Mucosa of gallbladder (tissue), 1 donor: ENCODE measurements around the gene EPB41L1. TPM values are rescaled to one million over a fixed set of nuclear protein-coding genes. Genes with fewer than 3 reads are reported as not detected.
"Not testable (repeated sequence)": the region's sequence is repeated elsewhere in the genome, so short reads cannot be mapped to it uniquely, and the experiment has no call there.

Source experiments
- DNase-seq: peaks from one replicate; pipeline ENCODE4 v3.0.0-alpha.2; 2020; ENCODE audit warnings: low spot score
- total RNA-seq: library from RNA; stranded (reverse); gene quantifications from one replicate; pipeline ENCODE4 v1.2.1, GENCODE V29; 2021
- donor health status: DM: no; HTN: no; CAD: no.

EPB41L1 gene
- total RNA-seq, 1 donor from 2014 or later = 136 TPM

DNA sequence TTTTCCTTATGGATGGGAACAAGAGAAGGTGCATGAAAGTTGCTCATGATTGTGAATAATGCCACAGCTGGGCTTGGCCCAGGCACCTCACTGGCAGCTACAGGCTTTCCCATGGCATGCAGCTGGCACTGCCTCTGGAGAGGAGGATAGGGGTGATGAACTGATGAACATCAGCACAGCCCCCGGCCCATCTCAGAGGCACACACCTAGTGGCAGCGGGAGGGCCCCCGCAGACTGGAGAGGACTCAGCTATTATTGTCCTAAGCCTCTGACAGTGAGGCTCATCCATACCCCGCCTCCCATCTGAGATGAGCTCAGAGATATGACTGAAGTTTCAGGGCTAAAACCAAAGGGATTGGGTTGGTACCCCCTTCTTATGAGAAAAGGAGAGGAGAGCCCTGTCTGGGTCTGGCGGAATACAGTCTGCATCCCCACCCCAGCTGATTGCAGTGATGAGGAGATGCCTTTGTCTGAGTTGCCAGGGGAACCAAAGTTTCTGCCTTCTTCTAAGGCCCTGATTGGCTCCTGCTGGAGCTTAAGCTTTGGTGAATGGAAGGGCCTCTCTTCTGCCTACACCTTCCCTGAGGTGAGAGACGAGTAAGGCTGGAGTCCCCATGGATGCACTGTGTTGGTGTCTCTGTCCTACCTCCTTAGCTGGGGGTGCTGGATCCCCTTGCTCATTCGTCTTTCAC is 27.6 kb upstream of the EPB41L1 start:
- DNase-seq = no peak

GRCh38 chr20:36128463-36129159 is 25.9 kb upstream of the EPB41L1 start:
- no peak for DNase-seq

- no peak for DNase-seq
Measured at GRCh38 chr20:36129160-36129543, 25.4 kb upstream of the EPB41L1 start.

DNA sequence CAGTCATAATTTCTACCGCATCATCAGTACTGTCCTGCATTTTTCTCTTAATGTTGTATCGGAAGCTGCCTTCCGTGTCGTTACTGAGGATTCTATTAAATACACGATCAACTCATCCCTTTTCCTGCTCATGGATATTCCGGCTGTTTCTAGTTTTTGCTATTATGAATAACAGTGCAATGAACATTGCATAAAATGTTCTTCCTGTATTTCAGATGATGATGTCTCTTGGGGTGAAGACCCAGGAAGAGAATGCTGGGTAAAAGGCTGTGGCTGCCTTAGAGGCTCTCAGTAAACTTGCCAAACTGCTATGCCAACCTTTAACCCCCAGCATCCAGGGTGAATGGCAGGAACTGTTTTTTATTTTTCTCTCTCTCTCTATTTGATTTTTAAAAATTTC is 24.1 kb upstream of the EPB41L1 start:
- no peak for DNase-seq

DNA sequence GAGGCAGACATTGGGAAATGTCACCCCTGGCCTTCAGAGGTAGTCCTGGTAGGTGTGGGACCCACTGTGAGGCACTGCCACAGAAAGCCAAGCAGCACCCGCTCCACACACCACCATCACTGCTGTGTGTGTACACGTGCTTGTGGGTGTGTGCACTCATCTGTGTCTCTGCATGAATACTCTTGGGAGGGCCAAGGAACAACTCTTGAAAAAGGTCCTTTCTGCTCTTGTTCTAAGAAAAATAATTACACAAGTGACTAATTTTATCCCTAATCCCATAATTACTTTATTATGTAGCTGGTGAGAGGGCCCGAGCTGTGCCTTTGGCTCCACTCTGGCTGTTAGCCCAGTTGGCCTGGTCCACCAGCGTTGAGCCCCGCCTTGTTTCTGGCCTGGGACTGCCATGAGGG is 21.7 kb upstream of the EPB41L1 start:
- DNase-seq = no peak

- no peak for DNase-seq
Measured at GRCh38 chr20:36133821-36134220, 20.7 kb upstream of the EPB41L1 start.

DNA sequence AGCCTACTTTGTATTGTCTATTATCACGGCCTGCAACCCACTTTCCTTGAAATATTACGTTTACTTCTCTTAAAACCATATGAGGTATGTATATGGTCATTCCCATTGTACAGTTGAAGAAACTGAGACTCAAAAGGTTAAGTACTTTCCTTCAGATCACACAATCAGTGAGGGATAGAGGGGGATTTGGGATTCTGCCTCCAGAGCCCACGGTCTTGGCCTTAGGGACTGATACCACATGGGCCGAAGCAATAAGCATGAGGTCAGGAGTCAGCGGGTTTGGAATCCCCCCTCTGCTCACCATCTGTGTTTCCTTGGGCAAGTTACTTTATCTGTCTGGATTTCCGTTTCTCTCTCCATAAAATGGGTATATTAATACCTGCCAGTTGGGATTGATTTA is 19.4 kb upstream of the EPB41L1 start:
- no peak for DNase-seq

GRCh38 chr20:36135821-36136220 is 18.7 kb upstream of the EPB41L1 start:
- no peak for DNase-seq

GRCh38 chr20:36137313-36137712 is 17.2 kb upstream of the EPB41L1 start:
- not testable (repeated sequence) for DNase-seq

GRCh38 chr20:36141310-36141709 is 13.2 kb upstream of the EPB41L1 start:
- no peak for DNase-seq

DNA sequence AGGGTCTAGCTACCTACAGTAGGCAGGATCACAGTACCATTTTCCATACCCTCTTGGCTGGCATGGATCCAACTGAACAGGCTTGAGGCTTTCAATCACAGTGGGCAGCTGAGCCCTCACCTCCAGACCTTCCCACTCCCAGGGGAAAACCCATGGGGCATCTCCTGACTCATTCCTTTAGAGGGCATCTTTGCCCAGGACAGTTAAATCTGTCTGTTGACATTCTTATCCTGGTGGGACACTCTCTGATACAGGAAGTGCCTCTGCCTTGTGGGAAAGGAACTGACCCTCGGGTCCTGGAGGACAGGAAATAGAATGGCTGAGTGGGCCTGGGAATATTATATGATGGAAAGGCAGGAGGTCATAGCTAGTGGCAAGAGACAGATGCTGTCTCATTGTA is 10.2 kb upstream of the EPB41L1 start:
- DNase-seq = no peak

- DNase-seq = peak; percentile 51
Measured at GRCh38 chr20:36145877-36146707, 8.4 kb upstream of the EPB41L1 start.

- peak; percentile 54 for DNase-seq
Measured at GRCh38 chr20:36147690-36148089, 6.8 kb upstream of the EPB41L1 start.

GRCh38 chr20:36148439-36148838 is 6.1 kb upstream of the EPB41L1 start:
- no peak for DNase-seq

- DNase-seq = no peak
Measured at GRCh38 chr20:36149012-36149411, 5.5 kb upstream of the EPB41L1 start.

DNA sequence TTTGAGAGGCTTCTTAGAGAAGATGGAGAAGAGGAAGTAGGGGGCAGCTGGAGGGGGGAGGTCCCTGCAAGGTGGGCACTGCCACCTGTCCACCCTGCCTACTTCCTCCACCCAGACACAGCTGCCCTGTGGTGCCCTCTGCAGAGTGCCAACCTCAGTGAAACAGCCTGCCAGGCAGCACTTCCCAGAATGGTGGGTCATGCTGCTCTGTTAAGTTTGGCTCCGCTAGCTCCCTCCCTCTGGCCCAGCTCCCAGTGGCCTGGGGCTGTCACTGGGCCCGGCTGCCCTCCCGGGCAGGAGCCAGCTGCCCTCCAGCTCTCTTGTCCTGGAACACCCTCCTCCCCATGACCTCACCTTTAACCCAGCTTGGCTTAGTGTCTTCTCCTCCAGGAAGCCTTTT is 5.1 kb upstream of the EPB41L1 start:
- DNase-seq = no peak

DNA sequence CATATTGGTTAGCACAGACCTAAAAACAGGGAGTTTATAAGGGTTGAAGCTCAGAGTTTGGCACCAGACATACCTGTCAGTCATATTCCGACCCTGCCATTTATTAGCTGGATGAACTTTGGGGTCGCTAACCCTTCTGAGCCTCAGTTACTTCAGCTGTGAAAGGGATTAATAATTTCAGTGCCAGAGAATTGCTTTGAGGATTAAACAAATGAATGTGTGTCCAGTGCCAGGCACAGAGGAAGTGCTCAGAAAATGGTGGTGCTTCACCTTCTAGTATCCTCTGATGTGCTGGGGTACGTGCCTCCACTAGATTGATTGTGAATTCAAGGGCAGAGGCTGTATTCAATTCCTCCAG is 4.1 kb upstream of the EPB41L1 start:
- DNase-seq = no peak

DNA sequence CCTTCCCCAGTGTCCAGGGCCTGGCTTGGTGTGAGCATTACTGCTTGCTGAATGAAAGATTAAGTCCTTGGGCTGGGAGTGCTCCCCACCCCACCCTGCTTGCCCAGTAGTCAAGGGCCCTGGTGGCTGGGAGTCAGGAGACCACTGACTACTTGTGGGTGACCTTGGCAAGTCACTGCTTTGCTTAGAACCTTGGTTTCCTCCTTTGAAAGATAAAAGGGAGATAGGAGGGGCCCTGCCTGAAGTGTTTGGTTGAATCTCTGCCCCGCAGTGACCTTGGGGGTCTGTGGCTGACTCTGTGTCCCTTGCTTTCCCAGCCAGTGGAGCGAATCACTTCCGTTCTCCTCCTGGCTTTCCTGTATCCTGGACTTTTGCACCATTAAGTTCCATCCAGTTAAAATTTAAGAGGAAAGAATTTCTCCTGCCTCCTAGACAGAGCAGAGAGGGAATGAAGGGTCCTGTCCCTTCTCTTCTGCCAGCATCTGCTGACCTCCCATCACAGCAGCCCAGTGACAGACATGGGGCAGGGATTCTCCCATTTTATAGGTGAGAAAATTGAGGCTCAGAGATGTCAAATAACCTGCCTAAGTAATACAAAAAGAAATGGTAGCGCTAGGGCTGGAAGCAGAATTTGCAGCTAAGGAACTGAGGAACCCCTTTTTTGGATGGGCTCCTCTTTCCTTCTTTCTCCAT is 3.5 kb upstream of the EPB41L1 start:
- no peak for DNase-seq

GRCh38 chr20:36152261-36152660 is 2.3 kb upstream of the EPB41L1 start:
- no peak for DNase-seq

- DNase-seq = no peak
Measured at GRCh38 chr20:36153204-36153603, 1.3 kb upstream of the EPB41L1 start.

DNA sequence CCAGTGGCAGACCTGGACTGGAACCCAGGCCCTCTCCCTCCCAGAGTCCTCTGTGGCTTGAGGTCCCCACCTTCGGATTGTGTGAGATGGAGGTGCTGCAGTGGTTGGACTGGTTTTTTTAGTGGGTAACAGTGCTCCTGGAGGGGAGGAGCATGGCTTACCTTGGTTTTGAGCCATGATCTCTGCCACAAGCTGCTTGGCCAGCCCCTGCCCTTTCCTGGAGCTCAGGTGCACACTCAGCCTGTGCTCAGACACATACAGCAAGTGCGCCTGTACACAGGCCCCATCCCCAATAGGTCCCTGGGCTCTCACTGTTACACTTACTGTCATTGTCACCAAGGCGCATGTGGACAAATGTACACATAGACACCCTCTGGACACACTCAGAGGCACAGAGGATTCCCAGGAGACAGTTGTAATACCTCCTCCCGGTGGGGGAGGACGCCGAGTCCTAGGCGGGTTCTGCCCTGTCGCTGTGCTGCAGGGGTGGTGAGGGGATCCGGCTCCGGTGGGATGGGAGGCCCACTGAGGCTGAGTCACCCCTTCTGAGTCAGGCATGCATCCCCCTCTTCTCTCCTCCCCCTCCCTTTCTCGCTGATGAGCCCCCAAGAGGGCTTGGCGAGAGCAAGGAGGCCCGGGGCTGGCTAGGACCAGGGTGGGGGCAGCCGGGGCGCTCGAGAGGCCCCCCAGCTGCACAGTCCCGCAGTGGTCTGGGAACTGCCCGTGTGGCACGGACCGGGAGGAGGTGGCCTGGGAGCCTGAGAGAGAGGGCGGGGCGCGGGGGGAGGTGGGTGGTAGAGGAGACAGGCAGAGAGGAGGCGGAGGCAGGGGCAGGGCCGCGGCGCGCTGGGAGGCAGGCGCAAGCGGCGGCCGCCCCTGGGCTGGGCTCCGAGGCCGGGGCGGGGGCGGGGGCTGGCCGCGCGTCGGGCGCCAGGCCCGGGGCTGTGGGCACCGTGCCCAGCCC is 522 bp upstream of the EPB41L1 start:
- DNase-seq = peak; percentile 84
